Ureter (tissue), 1 donor: ENCODE data around the gene INTS1. TPM values are rescaled to one million over a fixed set of nuclear protein-coding genes. Genes with fewer than 3 reads are reported as not detected.
"Not testable (repeated sequence)": the region's sequence is repeated elsewhere in the genome, so short reads cannot be mapped to it uniquely, and the experiment has no call there.

Experiments
- DNase-seq: peaks from one replicate; pipeline ENCODE4 v3.0.0-alpha.2; 2020; ENCODE audit warnings: low spot score
- total RNA-seq: library from RNA; stranded (reverse); gene quantifications from one replicate; pipeline ENCODE4 v1.2.4, GENCODE V29; 2023
- donor health status: DM: yes; HTN: yes; CAD: no.

The INTS1 gene
- total RNA-seq, 1 donor from 2014 or later: 97.5 TPM

DNA sequence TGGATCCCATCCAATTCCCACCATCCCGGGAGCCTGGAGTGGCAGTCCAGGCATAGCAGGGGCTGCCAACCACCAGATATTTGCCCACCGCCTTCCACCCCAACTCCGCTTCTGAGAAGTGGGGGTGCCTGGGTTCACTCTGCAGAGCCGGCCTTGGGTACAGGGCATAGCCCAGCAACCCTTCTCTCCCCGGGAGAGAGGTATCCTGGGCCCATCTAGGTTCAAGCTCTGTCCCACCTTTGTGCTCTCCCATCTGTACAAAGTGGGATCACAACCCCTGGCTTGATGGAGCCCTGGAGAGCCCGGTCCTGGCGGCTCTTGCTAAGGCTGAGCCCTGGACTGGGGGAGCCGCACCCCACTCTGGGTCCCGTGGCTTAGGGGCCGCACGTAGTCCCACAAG, 57.1 kb downstream of the INTS1 start:
- no peak for DNase-seq

DNA sequence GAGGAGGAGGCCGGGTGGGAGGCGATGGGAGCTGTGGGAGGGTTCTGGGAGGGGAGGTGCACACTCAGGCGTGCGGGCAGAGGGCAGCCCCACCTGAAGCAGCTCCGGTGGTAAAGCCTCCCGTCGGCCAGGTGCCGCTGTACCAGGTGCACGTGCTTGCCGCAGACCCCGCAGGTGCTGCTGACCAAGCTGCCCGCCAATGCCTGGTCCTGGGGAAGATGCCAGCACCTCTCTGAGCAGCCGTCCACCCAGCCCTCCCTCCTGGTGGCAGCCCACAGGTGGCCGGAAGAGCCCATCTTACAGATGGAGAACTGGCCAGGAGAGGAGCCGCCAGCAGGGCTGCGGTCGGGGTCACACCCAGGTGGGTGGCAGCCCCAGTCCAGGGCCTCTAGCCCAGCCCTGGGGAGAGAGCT, 57.6 kb downstream of the INTS1 start:
- DNase-seq: no peak

DNA sequence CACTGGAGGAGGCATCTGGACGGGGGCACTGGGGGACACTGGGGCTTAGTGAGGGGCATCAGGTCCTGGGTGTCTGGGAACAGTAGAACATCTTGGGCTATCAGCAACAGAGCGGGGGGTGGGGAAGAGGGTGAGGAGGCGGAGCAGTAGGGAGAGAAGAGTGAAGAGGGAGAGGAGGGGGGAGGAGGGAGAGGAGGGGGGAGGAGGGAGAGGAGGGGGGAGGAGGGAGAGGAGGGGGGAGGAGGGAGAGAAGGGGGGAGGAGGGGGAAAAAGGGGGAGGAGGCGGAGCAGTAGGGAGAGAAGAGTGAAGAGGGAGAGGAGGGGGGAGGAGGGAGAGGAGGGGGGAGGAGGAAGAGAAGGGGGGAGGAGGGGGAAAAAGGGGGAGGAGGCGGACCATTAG, 58.2 kb downstream of the INTS1 start:
- not testable (repeated sequence) for DNase-seq

DNA sequence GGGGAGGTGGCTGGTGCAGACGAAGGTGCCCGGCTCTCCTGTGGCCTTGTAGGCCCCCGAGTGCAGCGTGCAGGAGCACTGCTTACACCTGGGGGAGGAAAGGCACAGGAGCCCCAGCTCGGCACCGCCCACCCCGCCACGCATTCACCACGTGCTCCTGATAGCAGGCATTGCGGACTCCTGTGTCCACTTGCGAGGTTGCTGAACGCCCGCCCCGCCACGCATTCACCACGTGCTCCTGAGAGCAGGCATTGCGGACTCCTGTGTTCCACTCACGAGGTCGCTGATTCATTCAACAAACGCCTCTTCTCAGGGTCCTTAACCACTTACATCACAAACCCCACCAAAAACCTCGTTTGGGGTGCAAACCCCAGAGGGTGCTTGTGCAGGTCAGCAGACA, 58.8 kb downstream of the INTS1 start:
- no peak for DNase-seq

DNA sequence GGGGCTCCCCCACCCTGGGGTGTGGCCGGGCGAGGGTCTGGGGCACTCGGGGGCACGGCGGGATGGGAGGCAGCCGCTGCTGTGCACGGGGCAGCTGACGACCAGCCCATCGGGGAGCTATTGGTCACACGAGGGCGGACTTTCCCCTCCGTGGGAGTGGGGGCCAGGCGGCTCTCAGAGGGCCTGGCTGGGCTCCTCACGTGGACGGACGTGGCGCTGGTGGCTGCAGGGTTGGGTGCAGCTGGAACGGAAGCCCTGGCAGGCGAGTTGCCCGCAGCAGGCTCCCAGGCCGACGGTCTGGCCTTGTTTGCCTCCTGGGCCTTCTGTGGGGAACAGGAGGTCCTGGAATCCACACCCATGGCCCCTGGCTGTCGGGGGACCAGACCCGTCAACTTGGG, 59.3 kb downstream of the INTS1 start:
- DNase-seq: no peak

DNA sequence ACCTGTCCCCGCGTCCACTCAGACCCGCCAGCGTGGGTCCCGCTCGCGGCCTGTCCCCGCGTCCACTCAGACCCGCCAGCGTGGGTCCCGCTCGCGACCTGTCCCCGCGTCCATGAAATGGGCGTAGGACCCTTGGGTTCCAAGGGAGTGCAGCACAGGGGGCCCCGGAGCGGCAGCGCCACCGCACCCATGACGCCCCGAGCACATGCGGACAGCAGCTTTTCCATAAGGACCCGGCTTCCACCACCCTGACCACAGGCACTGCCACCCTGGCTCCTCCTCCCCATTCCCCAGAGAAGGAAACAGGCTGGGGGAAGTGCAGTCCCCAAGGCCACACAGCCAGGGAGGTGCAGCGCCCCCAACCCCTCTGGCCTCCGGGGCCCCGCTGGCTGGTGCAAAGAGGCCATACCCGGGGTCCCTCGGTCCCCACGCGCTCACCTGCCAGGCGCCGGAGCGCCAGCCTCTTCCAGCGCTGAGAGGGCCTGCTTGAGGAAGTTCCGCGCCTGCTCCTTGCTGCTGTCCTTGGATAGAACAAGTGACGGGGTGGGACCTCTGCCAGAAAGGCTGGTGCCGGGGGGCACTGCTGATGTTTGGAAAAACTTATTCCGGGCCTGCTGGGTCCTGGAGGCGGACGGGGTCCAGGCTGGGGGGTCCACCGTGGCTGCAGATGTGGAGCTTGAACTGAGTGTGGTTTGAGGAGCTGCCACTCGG, 59.8 kb downstream of the INTS1 start:
- no peak for DNase-seq

DNA sequence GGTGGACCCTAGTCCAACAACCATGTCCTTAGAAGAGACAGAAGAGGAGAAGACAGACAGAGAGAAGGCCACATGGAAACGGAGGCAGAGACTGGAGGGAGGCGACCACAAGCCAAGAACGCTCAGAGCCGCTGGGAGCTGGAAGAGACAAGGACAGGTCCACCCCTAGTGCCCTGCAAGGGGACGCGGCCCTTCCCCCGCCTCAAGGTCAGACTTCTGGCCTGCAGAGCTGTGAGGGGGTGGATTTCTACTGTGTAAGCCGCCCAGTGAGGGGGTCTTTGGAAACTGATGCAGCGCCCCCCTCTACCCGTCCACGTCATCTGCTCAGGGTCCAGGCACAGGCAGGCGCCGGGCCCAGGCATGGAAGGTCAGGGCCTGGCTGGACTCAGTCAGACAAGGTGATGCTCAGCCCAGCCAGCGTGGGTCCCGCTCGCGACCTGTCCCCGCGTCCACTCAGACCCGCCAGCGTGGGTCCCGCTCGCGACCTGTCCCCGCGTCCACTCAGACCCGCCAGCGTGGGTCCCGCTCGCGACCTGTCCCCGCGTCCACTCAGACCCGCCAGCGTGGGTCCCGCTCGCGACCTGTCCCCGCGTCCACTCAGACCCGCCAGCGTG, 60.5 kb downstream of the INTS1 start:
- DNase-seq: not testable (repeated sequence)

DNA sequence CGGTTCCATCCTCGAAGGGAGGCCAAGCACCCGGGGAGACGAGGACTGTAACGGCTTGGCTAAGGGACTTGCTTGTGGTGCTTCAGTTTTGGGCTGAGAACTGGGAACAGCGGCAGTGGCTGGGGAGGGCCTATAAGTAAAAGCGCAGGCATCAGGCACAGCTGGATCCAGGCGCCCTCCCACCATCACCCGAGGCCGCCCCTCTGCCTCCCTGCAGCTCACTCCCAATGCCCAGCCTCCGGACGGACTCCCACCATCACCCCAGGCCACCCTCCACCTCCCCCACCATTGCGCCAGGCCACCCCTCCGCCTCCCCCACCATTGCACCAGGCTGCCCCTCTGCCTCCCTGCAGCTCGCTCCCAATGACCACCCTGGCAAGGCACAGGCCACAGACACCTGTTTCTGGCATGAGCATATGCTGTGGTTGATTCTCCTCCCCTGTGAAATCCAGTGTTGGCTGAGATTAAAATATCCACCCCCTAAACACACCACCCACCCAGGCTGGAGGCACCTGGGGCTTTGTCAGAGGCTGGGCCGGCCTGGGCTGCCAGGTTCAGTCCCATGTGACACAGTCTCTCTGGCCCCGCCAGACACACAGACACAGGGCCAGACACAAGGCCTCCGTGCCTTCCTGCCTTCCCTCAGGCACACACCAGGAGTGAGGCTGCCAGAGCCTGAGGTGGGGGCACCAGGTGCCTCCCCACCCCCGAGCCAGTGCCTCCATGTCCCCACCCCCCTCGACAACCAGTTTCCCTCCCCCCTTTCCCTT, 61.6 kb downstream of the INTS1 start:
- no peak for DNase-seq

DNA sequence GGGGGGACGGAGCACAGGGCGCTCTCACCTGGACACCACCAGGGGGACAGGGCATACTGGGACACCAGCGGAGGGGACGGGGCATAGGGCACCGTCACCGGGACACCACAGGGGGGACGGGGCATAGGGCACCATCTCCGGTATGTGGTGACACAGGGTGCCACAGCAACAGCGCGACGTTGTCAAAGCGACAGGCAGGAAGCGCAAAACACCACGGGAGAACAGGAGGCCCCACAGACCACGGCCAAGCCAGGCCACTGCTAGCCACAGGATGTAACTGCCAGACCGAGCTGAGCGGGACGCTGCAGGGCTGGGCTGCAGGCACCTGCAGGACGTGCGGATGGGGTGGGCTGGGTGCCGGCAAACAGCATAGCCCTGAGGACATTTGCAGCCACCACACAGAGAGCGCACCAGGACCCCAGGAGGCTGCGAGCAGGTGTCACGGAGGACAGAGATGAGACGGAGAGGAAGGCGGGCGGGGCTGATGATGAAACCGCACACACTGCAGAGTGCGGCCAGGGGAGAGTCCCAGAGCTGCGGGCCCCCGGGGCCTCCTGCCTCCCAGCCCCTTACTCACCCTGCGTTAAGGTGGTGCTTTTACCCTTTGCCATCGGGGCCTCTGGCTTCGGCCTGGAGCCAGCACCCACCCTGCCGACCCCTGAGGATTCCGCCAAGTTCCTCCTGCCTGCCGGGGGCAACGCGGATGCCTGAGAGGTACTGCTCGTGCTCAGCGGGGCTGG, 62.4 kb downstream of the INTS1 start:
- DNase-seq: no peak

DNA sequence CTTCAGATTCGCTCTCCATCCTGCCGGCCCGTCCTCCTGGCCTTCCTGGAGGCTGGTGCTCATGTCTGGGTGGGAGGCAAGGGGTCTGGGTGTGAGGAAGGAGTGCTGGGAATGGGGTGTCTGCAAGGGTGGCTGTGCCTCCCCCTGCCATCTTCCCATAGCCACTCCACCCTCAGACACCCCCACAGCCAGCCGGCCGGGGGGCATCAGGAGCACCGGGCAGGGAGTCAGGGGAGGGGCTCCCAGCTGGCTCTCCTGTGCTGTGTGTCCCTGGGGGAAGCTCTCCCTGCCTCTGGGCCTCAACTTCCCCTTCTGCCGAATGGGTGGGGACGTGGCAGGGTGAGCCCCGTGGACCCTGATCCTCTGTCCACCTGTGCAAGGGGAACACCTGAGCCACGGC, 63.6 kb downstream of the INTS1 start:
- no peak for DNase-seq

DNA sequence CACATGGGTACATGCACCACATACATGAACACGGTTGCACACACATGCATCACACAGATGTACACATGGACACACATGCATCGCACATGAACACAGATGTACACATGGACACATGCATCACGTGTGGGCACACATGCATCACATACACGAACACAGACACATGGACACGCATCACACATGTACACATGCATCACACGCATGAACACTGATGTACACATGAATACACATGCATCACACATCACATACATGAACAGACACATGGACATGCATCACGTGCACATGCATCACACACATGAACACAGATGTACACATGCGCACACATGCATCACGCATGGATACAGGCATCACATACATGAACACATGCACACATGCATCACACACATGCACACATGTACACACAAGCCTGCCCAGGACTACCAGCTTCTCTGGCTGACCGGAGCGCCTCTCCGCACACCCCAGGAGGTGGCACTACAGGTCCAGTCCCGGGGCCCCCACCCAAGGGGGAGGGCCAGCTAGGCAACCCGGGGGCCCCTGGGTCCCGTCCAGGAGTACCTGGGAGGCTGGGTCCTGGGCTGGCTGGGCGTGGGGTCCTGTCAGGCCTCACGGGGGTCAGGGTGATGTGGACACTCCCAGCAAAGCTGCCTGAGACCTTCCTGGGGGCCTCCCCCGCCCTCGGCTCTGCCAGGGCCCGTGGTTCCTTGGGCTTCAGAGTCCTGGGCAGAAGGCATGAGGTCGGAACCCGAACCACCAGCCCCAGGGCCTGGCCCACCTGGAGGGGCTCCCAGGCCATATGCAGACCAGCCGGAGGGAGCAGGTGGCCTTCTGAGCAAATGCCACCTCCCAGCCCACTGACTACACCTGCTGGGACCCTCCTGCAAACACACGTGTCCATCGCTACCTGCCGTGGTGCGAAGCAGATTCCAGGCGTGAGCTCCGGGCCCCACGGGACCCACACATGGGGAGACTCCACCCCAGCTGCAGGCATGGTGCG, 64.5 kb downstream of the INTS1 start:
- DNase-seq: no peak

DNA sequence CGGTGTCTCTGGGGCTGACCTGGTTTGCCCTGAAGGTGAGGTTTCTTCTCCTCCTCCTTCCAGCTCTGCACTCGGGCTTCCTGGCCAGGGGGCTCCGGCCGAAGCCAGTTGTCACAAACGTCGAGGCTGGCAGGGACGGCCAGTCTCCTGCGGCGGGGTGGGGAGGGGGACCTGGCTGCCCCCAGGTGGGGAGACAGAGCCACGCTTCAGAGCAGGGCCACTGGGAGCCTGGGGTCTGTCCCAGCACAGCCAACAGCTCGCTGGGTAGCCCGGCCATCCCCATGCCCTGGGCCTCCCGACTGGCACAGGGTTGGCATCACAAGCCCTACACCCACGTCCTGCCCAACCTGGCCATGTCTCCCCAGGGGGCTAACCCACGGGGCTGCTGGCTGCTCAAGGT, 65.4 kb downstream of the INTS1 start:
- DNase-seq: no peak

DNA sequence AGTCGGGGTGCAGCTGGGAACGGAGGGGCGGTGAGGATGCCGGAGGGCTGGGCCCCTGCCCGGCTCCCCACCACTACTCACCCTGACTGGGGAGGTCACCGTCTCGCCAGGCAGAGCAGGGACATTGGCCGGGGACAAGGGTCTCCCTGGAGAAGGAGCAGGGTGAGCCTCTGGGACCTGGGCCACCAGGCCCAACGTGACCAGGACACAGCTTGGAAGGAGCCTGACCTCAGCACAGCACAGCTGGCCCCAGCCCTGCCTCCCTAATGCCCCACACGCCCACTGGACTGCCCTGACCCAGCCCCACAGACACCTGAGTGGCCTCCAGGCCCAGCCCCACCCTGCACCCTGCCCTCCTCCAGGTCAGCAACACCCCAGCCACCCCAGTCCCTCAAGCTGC, 66.0 kb downstream of the INTS1 start:
- DNase-seq: no peak

DNA sequence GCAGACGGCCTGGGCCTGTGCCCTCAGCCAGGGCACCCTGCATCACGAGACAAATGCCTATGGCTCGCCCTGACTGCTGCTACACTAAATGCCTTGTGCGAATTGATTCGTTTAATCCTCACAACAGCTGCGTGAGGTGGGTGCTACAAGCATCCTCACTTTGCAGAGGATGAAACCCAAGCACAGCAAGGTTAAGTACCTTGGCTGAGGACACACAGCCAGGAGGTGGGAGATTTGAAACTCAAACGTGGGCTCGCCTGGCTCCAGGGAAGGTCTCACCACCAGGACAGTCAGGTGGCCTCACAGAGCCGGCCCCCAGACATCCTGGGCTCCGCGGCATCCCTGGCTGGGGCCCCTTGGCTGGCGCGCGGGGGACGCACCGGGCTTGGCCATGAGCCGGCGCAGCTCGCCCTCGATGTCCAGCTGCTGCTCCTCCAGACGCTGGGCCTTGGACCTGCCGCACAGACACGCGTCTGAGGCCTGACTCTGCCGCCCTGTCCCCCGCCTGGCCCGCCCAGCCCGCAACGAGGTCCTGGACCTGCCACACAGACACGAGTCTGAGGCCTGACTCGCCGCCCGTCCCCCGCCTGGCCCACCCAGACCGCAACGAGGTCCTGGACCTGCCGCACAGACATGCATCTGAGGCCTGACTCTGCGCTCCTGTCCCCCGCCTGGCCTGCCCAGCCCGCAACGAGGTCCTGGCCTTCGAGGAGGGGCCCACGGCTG, 66.9 kb downstream of the INTS1 start:
- no peak for DNase-seq

DNA sequence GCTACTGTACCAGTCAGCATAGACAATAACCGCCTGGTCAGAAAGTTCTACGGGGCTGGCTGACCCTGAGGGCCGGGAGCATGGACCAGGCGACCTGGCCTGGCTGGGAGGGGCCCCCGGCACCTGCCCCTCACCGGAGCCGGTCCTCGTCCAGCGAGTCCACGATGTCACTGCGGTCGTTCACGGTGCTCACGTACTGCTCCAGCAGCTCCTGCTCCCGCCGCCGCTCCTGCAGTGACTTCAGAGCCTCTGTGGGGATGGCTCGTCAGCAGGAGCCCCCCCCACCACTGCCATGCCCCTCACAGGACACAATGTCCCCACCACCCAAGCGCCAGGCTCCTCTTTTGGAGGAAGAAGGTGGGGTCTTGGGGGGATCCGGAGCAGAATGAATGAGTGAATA, 67.6 kb downstream of the INTS1 start:
- no peak for DNase-seq

DNA sequence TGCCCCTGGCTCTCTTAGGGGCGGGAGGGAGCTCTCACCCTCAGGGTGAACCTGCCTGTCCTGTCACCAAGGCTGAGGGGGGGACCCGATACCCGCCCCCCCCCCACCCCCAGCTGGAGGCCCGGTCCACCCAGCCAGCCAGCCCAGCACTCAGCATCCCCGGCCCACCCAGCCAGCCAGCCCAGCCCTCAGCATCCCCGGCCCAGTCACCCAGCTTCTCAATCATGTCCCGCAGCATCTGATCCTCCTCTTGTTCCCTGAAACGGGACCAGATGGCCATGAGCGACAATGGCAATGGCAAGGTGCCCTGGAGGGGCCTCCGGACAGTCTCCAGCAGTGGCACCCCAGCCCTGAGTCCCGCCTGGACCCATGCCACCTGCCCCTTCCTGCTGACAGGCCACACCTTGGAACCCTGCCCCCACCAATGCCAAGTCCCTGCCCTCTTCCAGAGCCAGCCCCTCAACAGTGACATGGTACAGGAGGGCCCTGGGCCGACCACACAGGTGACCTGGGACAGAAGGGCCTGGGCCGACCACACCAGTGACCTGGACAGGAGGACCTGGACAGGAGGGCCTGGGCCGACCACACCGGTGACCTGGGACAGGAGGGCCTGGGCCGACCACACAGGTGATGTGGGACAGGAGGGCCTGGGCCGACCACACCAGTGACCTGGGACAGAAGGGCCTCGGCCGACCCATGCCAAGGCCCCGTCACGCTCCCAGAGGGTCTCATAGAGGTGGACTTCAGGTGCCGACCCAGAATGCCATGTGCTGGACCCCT, 69.1 kb downstream of the INTS1 start:
- no peak for DNase-seq

DNA sequence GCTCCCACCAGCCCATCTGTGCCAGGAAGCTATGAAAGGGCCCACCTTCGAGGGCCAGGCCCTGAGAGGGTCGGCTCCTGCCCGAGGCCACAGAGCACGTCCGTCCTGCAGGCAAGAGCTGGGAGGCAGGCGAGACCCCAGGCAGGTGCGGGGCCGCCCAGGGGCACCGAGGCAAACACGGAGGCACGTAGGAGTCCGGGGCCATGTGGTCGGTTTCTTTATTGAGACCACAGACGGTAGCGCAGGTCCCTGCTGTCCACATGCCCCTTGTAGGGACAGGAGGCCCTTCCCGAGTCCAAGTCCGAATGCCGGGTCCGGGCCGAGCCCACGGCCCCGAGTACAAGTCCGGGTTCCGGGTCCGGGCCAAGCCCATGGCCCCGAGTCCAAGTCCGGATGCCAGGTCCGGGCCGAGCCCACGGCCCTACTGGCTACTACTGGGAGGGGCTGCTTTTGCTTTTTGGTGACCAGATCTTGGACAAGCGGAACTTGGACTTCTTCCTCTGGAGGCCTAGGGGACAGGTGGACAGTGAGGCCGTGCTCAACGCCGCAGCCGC, 69.9 kb downstream of the INTS1 start:
- DNase-seq: no peak

DNA sequence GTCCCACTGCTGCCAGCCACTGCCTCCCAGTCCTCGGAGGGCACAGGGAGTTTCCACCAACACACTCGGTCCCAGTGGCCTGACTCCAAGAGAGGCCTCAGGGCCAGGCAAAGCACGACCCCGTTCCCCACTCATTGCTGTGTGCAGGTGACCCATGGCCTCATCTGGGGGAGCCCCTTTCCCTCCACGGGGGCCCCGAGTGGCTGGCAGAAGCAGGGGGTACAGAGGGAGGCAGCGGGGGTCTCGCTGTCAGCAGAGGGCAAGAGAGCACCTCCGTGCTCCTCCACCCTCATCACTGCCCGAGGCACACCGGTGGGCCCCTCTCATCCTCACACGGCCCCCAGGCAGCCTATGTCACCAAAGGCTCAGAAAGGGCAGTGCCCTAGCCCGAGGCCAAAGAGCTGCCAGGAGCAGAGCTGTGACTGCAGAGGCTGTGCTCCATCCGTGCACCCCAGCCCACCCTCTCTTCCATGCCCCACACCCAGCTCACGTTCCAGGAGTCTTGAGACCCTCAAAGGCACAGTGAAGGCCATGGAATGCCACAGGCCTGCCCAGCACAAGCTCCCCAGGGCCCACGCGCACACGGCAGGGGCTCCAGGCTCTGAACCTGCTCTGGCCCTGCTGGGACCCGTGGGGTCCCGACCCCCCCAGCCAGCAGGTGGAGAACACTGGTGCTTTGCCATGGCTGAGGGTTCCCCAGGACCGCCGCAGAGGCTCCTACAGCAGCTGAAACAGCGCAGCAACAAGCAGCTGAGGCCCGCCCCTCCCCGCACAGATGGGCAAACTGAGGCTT, 70.9 kb downstream of the INTS1 start:
- no peak for DNase-seq
